Measurements from ENCODE around the gene SPATS2L.
A peak's percentile ranks its signal among the peaks of the same experiment; 100 is the strongest.

Gene SPATS2L

DNA sequence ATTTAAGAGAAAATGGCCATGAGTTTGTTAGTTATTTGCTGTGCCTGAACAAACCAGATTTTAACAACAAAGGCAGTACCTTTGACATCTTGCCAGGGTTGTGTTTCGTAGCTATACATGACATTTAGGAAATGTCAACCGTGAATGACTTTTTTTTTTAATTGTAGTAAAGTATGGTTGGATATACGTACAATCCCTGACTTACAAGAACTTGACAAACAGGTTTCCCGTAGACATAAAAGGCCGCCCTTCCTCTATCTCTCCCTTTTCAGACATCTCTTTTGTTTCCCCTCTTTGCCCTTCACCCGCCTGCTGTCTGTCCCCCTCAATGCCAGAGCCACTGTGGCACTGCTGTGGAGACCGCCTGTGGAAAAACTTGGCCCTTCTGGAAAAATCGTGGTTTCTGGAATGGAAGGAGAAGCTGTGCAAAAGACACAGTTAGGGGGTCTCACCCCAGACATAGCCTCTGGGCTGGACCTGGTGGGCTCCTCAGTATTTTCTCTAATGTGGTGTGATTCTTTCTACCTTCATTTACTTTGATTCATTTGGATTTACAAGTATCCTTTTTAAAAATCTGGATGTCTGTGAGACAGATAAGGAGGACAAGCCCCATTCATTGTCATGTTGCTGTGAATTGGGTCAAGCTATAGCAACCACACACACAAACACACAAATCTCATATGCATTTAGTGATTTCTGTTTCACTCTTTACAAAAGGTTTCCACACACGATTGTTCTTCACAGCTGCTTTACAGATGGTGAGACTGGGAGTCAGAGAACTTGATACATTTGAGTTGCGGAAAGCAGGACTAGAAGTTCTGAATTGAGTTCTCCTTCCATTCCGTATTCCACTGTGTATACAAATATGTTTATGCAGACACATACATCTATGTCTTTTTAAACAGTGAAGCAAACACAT is 48.6 kb downstream of the SPATS2L start:
- no peak for TF ChIP-seq POLR2A (IDR thresholded peaks at IDR 0.05; ENCODE audit: low read depth, low read length)
- no peak for DNase-seq (ENCODE audit: insufficient read length, low spot score)
- no peak for FAIRE-seq

- TF ChIP-seq POLR2A (IDR thresholded peaks at IDR 0.05; ENCODE audit: low read depth, low read length): no peak
- FAIRE-seq (no peak), DNase-seq (ENCODE audit: insufficient read length, low spot score) (no peak)
These were observed 49.8 kb downstream of the SPATS2L start for GRCh38 chr2:200356321-200356720.

- FAIRE-seq (no peak), DNase-seq (ENCODE audit: insufficient read length, low spot score) (no peak)
- no peak for TF ChIP-seq POLR2A (IDR thresholded peaks at IDR 0.05; ENCODE audit: low read depth, low read length)
These were observed 50.4 kb downstream of the SPATS2L start for GRCh38 chr2:200356857-200357384.

GRCh38 chr2:200357845-200358244 is 51.4 kb downstream of the SPATS2L start:
- no peak for DNase-seq (ENCODE audit: insufficient read length, low spot score)
- TF ChIP-seq POLR2A (IDR thresholded peaks at IDR 0.05; ENCODE audit: low read depth, low read length): no peak
- no peak for FAIRE-seq

DNA sequence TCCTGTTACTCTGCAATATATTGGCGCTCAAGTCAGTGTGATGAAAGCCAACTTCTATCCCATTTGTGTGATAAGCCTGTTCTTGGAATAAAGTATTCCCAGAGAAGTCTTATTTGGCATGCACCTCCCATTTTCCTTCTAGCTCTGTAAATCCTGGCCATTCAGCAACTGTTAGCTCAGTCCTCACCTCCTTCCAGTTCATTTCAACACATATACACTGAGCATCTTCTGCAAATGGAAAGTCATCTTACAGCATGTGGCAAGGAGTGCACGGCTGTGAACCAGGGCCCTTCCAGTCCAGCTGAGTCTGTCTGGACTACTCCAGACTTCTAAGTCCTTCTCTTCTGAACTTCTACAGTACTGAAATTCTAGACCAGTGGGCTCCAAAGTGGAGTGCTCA is 53.1 kb downstream of the SPATS2L start:
- no peak for TF ChIP-seq POLR2A (IDR thresholded peaks at IDR 0.05; ENCODE audit: low read depth, low read length)
- DNase-seq (ENCODE audit: insufficient read length, low spot score) (no peak), FAIRE-seq (no peak)

- no peak for TF ChIP-seq POLR2A (IDR thresholded peaks at IDR 0.05; ENCODE audit: low read depth, low read length)
- FAIRE-seq (no peak), DNase-seq (ENCODE audit: insufficient read length, low spot score) (no peak)
These were observed 53.9 kb downstream of the SPATS2L start for GRCh38 chr2:200360364-200360763.

- no peak for FAIRE-seq
- no peak for DNase-seq (ENCODE audit: insufficient read length, low spot score)
- no peak for TF ChIP-seq POLR2A (IDR thresholded peaks at IDR 0.05; ENCODE audit: low read depth, low read length)
These were observed 55.9 kb downstream of the SPATS2L start for GRCh38 chr2:200362202-200362917.

DNA sequence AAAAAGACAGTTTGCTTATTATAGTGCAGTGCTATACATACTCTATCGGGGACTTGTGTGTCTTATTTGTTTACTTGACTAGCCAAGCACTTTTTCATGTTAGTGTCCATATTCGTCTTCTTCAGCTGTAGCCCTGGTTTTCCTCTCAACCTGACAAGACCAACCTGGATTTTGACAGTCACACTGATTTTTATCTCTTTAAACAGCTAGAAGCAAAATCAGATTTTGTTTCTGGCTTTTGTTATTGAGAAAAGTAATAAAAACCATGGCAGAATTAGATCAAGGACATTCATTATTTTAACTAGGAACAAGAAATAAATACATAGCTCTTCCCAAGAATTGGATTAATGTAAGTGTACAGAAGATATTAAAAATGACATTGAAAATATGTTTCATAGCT is 56.8 kb downstream of the SPATS2L start:
- no peak for FAIRE-seq
- TF ChIP-seq POLR2A (IDR thresholded peaks at IDR 0.05; ENCODE audit: low read depth, low read length): no peak
- DNase-seq (ENCODE audit: insufficient read length, low spot score): no peak

- TF ChIP-seq POLR2A (IDR thresholded peaks at IDR 0.05; ENCODE audit: low read depth, low read length): no peak
- DNase-seq (ENCODE audit: insufficient read length, low spot score) (no peak), FAIRE-seq (no peak)
These were observed 57.6 kb downstream of the SPATS2L start for GRCh38 chr2:200364142-200364541.

GRCh38 chr2:200364620-200365019 is 58.1 kb downstream of the SPATS2L start:
- no peak for DNase-seq (ENCODE audit: insufficient read length, low spot score)
- no peak for TF ChIP-seq POLR2A (IDR thresholded peaks at IDR 0.05; ENCODE audit: low read depth, low read length)
- peak; percentile 27 for FAIRE-seq

DNA sequence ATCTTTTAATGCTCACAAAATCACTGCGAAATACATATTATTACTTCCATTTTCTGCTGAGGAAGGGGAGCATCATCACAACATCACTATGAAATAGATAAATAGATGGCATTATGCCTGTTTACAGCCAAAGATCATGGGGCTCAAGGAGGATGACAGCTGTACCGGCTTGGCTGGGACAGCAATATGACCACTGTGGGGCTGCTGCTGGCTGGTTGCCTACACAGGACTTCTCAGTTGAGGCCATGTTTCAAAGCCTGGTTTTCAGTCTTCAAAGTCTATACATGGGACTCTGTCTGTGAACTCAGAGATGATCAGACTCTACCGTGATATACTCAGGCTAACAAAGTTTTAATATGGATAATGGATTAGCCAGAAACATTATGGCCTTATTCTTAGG is 58.7 kb downstream of the SPATS2L start:
- FAIRE-seq (no peak), DNase-seq (ENCODE audit: insufficient read length, low spot score) (no peak)
- TF ChIP-seq POLR2A (IDR thresholded peaks at IDR 0.05; ENCODE audit: low read depth, low read length): no peak

GRCh38 chr2:200367155-200367554 is 60.7 kb downstream of the SPATS2L start:
- FAIRE-seq: peak; percentile 36
- no peak for TF ChIP-seq POLR2A (IDR thresholded peaks at IDR 0.05; ENCODE audit: low read depth, low read length)
- no peak for DNase-seq (ENCODE audit: insufficient read length, low spot score)

DNA sequence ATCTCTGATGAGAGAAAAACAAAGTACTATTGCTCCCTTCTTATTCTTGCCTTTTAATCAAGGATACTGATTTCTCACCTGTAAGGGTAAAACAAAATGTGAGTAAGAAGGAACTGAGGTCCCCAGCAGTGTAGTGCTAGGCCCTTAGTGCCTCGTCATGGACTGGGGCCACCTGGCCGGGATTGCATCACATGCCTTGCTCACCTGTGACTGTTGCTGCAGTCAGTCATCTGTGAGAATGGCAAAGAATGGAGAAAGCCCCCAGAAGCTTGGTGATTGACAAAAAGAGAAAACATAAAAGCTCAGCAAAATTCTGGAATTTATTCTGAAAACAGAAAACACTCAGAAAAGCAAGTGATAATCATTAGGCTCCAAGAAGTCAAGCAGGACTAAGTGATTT is 63.4 kb downstream of the SPATS2L start:
- no peak for FAIRE-seq
- no peak for DNase-seq (ENCODE audit: insufficient read length, low spot score)
- no peak for TF ChIP-seq POLR2A (IDR thresholded peaks at IDR 0.05; ENCODE audit: low read depth, low read length)

- no peak for DNase-seq (ENCODE audit: insufficient read length, low spot score)
- TF ChIP-seq POLR2A (IDR thresholded peaks at IDR 0.05; ENCODE audit: low read depth, low read length): no peak
- FAIRE-seq: no peak
These were observed 66.7 kb downstream of the SPATS2L start for GRCh38 chr2:200373231-200373630.

All from H54 (cell line).